HG03108 (cell line): ENCODE data around the gene IFRD1.
"Not testable (repeated sequence)": the region's sequence is repeated elsewhere in the genome, so short reads cannot be mapped to it uniquely, and the experiment has no call there.

Experiments used
- ATAC-seq: cut with Tn5 transposase; IDR thresholded peaks from one replicate; pipeline ENCODE4 v1.9.1; 2021; ENCODE audit warnings: moderate library complexity; ENCODE audit not compliant: unreplicated experiment

The IFRD1 gene

GRCh38 chr7:112442210-112442609, 8.1 kb upstream of the IFRD1 start:
- no peak for ATAC-seq

DNA sequence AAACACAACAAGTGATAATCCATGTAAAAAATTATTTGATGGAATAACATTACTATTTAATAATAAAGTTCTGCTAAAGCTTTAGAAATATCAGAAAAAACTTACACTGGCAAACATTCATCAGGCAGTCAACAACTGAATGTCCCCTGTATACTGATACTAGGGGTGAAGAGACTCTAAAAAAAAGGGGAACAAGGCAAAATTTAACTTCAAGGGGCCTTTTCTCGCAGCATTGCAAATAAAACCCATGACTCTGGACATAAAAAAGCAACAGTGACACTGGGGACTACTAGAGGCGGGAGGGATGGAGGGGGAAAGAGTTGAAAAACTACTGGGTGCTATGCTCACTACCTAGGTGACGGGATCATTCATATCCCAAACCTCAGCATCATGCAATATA, 5.8 kb upstream of the IFRD1 start:
- no peak for ATAC-seq

GRCh38 chr7:112446431-112446830, 3.8 kb upstream of the IFRD1 start:
- no peak for ATAC-seq

GRCh38 chr7:112447406-112447805, 2.9 kb upstream of the IFRD1 start:
- ATAC-seq: no peak

GRCh38 chr7:112448381-112448780, 1.9 kb upstream of the IFRD1 start:
- no peak for ATAC-seq

DNA sequence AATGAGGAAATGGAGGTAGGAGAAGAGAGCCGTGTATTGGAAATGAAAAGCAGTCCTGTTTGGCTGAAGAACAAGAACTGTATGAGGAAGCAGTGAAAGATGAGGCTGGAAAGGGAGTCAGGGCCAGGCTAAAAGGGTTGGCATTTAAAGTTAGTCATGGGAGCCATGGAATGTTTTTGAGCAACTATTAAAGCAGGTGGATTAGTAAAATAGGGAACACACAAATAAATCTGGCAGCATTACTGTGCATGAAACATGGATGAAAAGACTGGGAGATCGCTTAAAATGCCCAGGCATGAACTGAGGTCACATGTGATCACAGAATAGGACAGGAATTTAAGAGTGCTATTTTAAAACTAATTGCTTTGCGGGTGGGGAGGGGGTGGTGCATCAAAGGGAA, 1.4 kb upstream of the IFRD1 start:
- no peak for ATAC-seq

GRCh38 chr7:112449353-112449752, 907 bp upstream of the IFRD1 start:
- ATAC-seq: no peak

DNA sequence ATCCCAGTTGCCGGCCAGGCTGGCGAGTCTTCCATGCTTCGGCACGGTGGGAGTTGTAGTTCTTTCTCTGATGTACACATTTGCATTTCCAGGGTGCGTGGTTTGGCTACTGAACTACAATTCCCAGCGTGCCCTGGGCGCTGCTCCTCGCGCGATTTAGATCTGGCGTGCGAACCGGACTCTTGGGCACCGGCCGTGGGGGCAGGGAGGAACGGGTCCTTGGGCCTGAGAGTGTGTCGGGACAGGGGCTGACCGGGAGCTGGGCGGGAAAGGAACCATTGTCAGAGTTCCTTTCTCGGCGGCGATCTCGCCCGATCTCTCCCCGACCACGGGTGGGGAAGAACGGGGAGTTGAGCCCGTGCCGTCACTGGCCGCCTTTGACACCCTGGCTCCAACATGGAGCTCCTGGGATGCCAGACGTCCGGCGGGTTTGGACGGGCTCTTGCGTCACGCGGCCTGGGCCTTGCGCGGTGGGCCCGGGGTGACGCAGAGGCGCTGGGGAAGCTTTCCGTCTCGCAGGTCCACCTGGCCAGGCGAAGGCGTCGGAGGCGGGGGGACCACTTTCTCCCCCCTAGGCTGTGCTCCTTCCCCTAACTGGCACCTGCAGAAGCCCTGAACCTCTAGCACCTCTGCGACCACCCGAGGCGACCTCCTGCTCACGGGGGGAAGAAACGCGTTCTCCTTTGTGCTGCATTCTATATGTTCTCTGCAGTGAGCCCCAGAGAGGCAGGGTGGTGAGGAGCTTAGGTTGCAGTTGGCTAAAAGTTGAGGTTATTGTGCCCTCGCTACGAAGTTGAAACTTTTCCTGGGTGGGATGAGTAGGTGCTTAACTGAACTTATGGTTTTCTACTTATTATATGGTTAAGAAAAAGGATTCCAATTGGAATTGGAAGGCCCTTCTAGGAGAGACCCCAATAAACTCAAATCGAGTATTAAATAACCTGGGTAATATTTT, 824 bp downstream of the IFRD1 start:
- ATAC-seq: peak; percentile 76

- no peak for ATAC-seq
Measured at GRCh38 chr7:112452102-112452888, 2.0 kb downstream of the IFRD1 start.

GRCh38 chr7:112453505-112454171, 3.4 kb downstream of the IFRD1 start:
- ATAC-seq: no peak

- ATAC-seq: not testable (repeated sequence)
Measured at GRCh38 chr7:112454191-112454590, 3.9 kb downstream of the IFRD1 start.

DNA sequence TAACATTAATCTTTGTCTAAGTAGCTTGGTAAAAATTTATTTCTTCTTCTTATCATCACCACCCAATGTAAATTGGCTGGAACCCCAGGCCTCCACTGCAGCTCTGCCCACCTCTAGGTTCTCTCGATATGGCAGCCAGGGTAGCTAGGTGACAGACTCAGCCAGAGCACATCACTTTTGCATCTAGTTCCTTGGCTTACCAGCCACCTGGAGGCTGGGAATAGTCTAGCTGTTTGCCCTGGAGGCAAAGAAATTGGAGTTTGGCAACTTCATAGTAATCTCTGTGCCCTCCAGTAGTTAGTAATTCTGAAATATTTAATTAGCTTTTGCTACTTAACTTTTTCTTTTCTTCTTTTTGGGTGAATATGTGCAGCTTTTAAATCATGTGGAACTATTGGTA, 9.4 kb downstream of the IFRD1 start:
- ATAC-seq: no peak

DNA sequence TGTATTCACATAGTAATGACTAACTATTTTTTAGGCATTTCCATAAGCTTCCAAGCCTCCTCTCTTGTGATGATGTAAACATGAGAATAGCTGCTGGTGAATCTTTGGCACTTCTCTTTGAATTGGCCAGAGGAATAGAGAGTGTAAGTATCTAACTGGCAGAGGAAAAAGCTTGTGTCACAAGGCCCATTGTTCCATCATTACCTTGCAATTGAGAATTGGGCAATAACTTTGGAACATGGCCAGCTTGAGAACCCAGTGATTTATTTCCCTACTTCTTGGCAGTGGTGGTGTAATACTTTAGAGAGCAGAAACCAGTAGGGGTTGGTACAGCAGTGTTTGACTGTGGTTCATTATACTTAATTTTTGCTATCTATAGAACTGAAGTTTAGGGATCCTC, 12.0 kb downstream of the IFRD1 start:
- no peak for ATAC-seq

DNA sequence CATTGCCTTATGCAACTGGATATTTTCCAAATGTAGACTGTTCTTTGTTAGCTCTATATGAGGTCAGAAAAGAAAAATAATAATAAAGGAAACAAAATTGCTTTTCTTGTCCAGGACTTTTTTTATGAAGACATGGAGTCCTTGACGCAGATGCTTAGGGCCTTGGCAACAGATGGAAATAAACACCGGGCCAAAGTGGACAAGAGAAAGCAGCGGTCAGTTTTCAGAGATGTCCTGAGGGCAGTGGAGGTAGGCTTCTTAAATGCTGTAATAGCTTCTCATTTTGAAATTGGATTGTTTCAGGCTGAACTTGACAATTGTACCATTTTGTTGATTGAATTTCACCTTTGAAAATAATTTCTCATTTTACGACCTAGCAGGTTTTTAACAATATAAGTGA, 17.6 kb downstream of the IFRD1 start:
- no peak for ATAC-seq

- ATAC-seq: no peak
Measured at GRCh38 chr7:112470194-112470593, 19.9 kb downstream of the IFRD1 start.

DNA sequence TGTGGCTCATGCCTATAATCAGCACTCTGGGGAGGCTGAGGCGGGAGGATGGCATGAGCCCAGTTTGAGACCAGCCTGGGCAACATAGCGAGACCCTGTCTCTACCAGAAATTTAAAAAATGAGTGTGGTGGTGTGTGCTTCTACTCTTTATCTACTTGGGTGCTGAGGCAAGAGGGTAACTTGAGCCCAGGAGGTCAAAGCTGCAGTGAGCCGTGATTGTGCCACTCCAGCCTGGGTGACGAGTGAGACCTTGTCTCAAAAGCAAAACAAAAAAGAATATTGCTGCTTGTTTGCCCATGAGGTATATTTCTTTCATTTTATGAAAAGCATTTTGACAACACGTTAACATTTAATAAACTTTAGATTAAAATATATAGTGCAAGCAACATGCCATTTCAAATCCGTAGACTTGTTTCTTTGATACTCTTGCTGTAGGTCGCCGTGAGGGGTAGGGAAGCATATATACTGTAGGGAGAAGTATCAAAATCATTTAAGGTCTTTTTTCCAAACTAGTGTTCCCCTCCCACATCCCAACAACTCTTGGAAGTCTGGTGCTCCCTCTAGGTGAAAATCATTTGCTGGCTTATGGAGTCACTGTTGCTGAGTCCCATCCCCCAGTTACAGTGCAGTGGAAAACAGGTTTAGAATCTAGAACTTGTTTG, 26.3 kb downstream of the IFRD1 start:
- no peak for ATAC-seq

DNA sequence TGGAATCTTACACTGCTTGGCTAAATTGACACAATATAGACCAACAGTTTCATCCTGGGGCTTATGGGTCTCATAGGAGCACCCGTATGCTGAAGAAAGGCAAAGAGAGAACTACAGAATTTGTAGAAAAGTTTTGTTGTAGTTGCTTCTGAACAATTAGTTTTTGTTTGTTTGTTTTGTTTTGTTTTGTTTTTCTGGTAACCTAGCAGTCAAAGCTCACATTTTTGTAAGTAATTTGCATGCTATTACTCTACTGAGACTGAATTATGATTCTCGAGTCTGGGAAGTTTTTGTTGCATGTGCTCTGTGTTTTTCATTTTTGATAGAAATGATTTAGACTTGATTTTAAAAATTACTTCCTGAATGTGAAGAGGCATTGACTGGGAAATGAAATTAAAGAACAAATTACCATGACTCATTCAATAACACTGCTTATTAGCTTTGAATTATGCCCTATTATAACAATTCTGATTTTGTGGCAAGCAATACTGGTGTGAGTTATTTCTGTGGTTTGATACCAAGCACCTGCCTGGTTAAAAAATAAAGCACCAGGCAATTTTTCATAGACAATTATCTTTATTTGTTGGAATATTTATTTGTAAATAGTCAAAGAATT, 31.0 kb downstream of the IFRD1 start:
- ATAC-seq: no peak

DNA sequence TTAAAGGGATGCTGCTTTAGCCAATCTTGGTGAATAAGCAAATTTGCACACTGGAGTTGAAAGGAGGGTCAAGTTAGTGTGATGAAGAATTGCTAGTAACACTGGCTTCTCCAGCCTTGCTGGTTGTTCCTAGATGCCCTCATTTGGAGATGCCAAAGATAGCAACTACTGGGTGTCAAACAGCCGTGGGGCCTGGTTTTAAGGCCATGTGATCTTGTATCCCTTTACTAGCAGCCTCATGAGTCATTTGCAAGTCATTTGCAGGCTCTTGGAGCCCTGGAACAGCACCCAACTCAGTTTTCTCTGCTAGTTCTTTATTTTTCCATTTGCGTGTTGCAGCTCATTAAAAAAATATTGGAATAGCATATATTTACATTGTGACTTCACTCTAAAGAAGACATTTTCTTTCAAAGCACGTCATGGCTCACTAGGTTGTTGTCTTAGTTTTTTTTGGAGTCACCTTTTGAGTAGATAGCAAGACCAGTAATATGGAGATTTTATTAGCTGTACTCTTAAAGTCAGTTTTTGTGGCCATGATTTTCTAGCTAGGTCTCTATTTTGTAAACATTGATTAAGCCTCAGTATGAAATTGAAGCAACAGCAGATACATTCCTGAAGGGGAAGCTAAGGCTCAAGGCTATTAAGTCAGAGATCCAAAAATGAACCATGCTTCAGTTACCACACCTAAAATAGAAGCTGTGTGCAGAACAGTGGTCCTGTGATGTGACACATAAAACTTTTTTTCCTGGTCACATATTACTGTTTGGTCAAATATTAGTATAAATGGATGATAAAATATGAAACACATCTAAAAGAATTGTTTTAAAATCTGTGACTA, 31.8 kb downstream of the IFRD1 start:
- no peak for ATAC-seq

GRCh38 chr7:112484671-112485167, 34.5 kb downstream of the IFRD1 start:
- ATAC-seq: no peak
